ENCODE measurements around the gene SAFB2.

Gene SAFB2

DNA sequence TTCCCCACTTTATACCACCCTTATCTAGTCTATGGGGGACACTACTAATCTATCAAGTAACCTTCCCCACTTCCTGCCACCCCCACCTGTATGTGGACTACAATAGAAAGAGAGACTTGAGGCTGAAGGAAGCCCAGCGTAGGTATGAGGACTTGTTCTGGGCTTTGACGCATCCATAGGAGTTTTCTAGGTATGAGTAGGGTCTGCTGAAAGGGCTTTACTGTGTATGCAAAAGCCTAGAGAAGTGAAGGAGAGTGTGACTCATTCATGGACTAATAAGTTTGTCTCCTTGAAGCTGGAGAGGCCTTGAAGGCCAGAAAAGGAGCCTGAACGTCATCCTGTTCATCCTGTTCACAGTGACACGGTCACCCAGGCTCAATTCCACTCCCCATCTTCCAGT, 76.6 kb downstream of the SAFB2 start:
- TF ChIP-seq, protein P1, sequence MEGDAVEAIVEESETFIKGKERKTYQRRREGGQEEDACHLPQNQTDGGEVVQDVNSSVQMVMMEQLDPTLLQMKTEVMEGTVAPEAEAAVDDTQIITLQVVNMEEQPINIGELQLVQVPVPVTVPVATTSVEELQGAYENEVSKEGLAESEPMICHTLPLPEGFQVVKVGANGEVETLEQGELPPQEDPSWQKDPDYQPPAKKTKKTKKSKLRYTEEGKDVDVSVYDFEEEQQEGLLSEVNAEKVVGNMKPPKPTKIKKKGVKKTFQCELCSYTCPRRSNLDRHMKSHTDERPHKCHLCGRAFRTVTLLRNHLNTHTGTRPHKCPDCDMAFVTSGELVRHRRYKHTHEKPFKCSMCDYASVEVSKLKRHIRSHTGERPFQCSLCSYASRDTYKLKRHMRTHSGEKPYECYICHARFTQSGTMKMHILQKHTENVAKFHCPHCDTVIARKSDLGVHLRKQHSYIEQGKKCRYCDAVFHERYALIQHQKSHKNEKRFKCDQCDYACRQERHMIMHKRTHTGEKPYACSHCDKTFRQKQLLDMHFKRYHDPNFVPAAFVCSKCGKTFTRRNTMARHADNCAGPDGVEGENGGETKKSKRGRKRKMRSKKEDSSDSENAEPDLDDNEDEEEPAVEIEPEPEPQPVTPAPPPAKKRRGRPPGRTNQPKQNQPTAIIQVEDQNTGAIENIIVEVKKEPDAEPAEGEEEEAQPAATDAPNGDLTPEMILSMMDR (IDR thresholded peaks at IDR 0.05; ENCODE audit: unreplicated experiment in 3 of 3), result no peak
- Mint-ChIP-seq H3K36me3 (ENCODE audit: low read depth) (no peaks in the 10 kb centered on the region), H3K9me3 (no peaks in the 10 kb centered on the region), H3K4me1 (no peaks in the 10 kb centered on the region), H3K27ac (peak overlapping the region in 1 of 3 experiments; percentile 20), H3K4me3 (no peak overlapping the region), H3K27me3 (ENCODE audit: low read depth) (peaks cover 37% of the 10 kb centered on the region)

DNA sequence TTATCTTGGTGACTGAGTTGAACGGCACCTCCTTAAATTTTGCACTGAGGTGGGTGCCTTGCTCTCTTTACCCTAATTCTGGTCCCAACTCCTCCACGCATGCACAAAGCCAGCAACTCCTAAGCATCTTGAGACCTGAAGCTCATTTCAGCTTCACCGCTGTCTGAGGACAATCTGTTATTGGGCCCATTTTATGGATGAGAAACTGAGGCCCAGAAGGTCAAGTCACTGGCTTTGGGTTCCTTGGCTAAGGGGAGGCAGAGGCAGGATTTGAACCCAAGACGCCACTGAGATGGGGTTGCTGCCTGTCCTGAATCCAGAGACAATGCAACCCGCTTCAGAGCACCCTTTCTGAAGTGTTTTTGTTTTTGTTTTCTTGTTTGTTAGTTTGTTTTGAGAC, 77.5 kb downstream of the SAFB2 start:
- TF ChIP-seq, protein P1 (IDR thresholded peaks at IDR 0.05; ENCODE audit: unreplicated experiment in 3 of 3), result no peak
- Mint-ChIP-seq H3K9me3 (no peaks in the 10 kb centered on the region), H3K4me1 (no peaks in the 10 kb centered on the region), H3K27me3 (ENCODE audit: low read depth) (peaks cover 31% of the 10 kb centered on the region), H3K36me3 (ENCODE audit: low read depth) (no peaks in the 10 kb centered on the region), H3K27ac (no peak overlapping the region), H3K4me3 (no peak overlapping the region)

DNA sequence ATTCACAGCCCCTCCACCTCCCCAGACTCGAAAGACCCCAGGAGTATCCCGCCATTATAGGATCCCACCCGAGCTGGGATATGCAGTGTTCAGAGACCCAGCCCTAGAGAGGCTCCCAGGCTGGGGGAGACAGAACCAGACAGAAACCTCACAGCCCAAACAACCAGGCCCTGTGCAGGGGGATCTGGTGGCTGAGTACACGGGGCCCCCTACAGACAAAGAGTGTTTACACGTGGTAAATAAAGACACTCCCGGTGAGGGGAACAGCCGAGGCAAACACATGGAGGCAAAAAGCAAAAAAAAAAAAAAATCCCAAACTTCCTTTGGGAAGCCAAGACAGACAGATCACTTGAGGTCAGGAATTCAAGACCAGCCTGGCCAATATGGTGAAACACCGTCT, 79.9 kb downstream of the SAFB2 start:
- Mint-ChIP-seq H3K4me3 (no peak overlapping the region), H3K36me3 (ENCODE audit: low read depth) (no peaks in the 10 kb centered on the region), H3K9me3 (no peaks in the 10 kb centered on the region), H3K27ac (no peak overlapping the region), H3K4me1 (peaks cover 13% of the 10 kb centered on the region), H3K27me3 (ENCODE audit: low read depth) (peaks cover 17% of the 10 kb centered on the region)
- TF ChIP-seq, protein P1 (IDR thresholded peaks at IDR 0.05; ENCODE audit: unreplicated experiment in 3 of 3), result no peak

DNA sequence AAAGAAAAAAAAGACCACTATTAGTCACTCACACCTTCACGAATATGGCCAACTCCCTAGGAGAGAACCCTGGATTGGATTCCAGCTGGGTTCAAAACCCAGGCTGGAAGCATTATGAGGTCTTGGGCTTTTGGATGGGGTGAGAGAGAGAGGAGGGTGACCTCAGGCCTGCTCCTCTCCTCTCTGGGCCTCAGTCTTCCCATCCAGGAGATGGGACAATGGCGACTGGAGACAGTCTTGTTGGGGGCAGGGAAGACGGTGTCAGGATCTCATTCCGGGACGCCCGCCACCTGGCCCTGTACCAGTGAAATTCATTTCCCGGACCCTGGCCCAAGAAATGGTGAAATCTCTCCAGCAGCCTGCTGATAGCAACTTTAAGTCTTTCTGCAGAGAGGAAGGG, 81.1 kb downstream of the SAFB2 start:
- TF ChIP-seq, protein P1 (IDR thresholded peaks at IDR 0.05; ENCODE audit: unreplicated experiment in 3 of 3), result no peak
- H3K4me3 Mint-ChIP-seq, result no peak overlapping the region
- no peaks in the 10 kb centered on the region for H3K9me3 Mint-ChIP-seq
- peaks cover 11% of the 10 kb centered on the region for H3K27me3 Mint-ChIP-seq (ENCODE audit: low read depth)
- H3K27ac Mint-ChIP-seq, result no peak overlapping the region
- H3K4me1 Mint-ChIP-seq, result peaks cover 14% of the 10 kb centered on the region
- H3K36me3 Mint-ChIP-seq (ENCODE audit: low read depth), result no peaks in the 10 kb centered on the region

DNA sequence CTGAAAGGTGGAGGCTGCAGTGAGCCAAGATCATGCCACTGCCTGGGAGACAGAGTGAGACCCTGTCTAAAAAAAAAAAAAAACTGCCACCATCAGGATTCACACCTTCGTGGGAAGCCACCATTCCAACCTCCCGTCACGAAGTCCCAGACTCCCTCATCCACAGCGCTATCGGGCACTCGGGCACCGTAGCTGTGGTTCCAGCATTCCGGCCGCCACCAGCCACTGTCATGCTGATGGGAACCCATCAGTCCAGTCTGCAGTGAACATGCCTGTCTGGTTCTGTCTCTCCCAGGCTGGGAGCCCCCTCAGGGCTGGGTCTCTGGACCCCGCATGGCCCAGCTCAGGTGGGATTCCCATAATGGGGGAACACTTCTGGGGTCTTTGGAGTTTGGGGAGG, 82.4 kb downstream of the SAFB2 start:
- H3K27ac Mint-ChIP-seq, result no peak overlapping the region
- H3K36me3 Mint-ChIP-seq (ENCODE audit: low read depth), result no peaks in the 10 kb centered on the region
- peaks cover 20% of the 10 kb centered on the region for H3K4me1 Mint-ChIP-seq
- TF ChIP-seq, protein P1 (IDR thresholded peaks at IDR 0.05; ENCODE audit: unreplicated experiment in 3 of 3), result no peak
- peaks cover 8% of the 10 kb centered on the region for H3K27me3 Mint-ChIP-seq (ENCODE audit: low read depth)
- no peak overlapping the region for H3K4me3 Mint-ChIP-seq
- H3K9me3 Mint-ChIP-seq, result peaks cover under 1% of the 10 kb centered on the region

DNA sequence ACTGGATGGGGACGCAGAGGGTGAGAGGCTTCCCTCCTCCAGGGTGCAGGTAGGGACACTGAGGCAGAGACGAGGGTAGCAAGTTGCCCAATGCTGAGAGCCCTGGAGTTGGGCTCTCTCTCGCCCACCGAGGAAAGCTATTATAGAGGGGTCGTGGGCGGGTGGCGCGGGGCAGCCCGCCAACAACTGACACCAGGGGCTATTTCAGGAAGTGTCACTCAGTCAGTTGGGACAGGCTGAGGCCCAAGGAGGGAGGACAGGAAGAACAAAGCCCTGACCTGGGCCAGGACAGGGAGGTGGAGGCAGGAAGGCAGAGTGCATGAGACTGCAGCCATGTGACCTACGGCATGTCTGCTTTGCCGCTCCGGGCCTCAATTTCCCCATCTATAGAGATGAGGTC, 84.7 kb downstream of the SAFB2 start:
- H3K9me3 Mint-ChIP-seq, result peaks cover 11% of the 10 kb centered on the region
- TF ChIP-seq, protein P1 (IDR thresholded peaks at IDR 0.05; ENCODE audit: unreplicated experiment in 3 of 3), result no peak

More for the DNA sequence above, 84.7 kb downstream of the SAFB2 start:
- peaks cover 20% of the 10 kb centered on the region for H3K4me1 Mint-ChIP-seq
- H3K27me3 Mint-ChIP-seq (ENCODE audit: low read depth), result peaks cover 9% of the 10 kb centered on the region
- H3K4me3 Mint-ChIP-seq, result no peak overlapping the region
- H3K27ac Mint-ChIP-seq, result peak overlapping the region in 2 of 3 experiments; percentile 38 to 68
- peaks cover 4% of the 10 kb centered on the region for H3K36me3 Mint-ChIP-seq (ENCODE audit: low read depth)

All from nephron (organoid).